HL-60/S4 treated with phorbol 12-myristate 13-acetate at 8.2 ng/mL for 4 days and 3 days (cell line): Measurements from ENCODE around the gene TEAD1.

Experiments used
- in situ Hi-C: fragments of 300-500 bp; cut with MboI; formaldehyde crosslinking; loops from 2 replicates; pipeline ENCODE4 v1.15.0; 2022; ENCODE audit warnings: low sequenced_read_pairs

TEAD1 gene

DNA sequence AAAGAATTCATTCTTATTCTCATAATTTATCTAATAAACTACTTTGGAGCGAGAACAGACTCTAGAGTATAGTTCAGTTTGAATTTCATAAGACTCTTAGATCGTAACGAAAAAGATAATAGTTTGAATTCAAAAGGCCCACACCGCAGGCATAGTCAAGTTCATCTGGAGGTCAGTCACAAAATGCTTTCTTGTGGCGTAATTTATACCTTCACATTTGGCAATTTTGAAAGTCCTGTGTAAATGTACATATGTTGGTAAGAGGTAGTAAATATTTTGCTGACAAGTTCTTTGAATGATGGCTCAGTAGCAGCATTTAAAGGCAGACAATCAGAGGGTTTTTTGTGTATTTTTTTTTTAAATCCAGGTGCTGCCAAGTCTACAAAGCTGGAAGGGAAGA is 88.1 kb downstream of the TEAD1 start:
- in situ Hi-C loops, result no loop called here

DNA sequence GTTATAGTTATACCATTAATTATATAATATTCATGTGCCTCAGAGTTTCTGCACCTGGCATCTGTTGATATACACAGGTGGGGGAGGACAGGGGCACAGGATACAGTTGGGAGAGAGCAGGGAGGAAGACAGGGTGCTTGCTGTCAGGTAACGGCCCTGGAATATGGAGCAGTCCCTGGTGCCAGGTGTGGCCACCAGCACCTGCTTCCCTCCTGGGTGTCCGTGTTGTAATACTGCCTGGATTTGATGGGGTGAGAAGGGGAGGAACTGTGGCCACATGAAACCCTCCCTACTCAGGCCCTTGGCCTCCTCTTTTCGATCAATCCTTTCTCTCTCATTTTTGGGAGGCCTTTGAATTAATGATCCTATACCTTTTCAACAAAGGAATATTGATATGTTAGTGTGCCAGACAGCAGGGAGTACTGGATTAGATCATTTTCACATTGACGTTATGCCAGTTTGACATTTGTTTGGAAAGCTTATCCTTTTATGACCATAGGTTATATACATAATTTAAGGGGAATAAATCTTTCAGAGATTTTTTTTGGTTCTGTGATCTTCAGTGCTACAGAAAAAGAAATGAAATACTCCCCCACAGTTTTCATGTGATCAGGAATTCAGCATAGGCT is 88.6 kb downstream of the TEAD1 start:
- in situ Hi-C loops, result no loop called here

DNA sequence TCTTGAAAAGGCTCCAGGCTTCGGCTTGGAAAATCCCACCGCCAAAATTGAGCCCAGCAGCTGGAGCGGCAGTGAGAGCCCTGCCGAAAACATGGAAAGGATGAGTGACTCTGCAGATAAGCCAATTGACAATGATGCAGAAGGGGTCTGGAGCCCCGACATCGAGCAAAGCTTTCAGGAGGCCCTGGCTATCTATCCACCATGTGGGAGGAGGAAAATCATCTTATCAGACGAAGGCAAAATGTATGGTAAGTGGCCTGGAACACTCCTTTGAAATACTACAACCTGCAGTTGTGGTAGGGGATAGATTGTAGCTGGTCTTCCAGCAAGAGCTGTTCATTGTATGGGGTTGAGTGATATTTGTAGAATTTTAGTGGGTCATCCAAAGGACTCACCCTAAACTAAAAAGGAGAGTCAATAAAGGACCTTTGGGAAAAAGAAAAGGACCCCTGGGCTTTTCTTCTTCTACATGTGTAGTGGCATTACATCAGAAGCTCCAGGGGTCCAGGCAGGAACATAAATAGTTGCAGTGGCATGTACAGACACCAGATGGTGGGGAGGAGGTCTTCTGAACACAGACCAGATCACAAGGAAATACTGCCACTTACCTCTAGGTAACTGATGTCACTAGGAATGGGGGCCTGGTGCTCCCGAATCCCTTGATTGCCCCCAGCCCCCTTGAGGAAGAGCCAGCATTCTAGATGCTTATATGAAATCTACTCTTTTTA is 90.1 kb downstream of the TEAD1 start:
- in situ Hi-C loops, result no loop called here

DNA sequence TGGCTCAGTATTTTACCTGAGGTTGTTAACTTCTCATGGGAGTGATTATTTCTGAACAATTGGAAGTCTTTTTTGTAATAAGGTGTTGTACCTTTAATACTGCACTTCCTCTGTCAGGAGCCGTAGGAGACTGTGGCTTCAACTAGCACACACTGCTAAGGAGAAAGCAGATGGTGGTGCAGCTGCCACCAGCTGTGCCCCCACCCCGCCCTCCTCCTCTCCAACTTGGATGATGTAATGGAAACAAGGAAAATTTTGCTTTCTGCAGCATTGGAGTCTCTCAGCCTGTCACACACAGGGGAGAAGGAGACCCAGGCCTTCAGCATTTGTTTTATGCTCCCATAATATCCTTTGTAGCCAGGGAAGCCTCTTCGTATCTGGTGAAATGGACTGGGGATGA is 91.2 kb downstream of the TEAD1 start:
- in situ Hi-C loops, result no loop called here

DNA sequence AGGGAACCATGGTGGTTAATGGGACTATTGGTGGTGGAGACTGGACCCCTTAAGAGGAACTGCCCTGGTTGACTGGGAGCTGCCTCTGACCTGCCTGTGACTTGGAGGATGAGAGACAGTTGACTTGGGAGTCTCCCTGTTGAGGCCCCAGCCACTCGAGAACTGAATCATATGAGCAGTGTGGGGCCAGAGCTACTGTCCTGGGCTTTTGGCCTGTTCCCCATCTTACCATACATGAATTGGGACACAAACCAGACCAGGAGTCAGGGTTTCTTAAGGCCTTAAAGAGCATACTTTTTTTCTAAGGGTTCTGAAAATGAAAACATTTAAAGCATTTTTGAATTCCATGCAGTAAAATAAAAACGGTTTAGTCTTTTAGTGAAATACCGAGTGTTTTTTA is 92.8 kb downstream of the TEAD1 start:
- in situ Hi-C loops, result no loop called here

DNA sequence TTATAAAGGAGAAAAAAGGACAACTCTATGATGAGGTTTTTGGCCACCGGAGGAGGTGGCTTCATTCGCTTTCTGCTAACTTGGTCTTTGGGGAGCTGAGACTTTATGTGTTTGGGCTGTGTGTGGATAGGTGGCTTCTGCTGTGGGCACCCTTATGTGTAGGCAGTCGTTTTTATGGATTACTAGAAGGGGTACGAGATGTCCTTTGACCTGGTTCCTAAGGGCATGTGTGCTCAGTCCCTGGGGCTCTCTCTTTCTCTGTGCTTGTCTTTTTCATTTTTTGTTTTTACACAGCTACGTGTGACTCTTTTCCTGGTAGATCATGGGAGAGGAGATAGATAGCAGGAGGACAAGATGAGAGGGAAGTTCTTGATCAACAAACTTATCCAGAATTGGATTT is 93.4 kb downstream of the TEAD1 start:
- in situ Hi-C loops, result no loop called here

DNA sequence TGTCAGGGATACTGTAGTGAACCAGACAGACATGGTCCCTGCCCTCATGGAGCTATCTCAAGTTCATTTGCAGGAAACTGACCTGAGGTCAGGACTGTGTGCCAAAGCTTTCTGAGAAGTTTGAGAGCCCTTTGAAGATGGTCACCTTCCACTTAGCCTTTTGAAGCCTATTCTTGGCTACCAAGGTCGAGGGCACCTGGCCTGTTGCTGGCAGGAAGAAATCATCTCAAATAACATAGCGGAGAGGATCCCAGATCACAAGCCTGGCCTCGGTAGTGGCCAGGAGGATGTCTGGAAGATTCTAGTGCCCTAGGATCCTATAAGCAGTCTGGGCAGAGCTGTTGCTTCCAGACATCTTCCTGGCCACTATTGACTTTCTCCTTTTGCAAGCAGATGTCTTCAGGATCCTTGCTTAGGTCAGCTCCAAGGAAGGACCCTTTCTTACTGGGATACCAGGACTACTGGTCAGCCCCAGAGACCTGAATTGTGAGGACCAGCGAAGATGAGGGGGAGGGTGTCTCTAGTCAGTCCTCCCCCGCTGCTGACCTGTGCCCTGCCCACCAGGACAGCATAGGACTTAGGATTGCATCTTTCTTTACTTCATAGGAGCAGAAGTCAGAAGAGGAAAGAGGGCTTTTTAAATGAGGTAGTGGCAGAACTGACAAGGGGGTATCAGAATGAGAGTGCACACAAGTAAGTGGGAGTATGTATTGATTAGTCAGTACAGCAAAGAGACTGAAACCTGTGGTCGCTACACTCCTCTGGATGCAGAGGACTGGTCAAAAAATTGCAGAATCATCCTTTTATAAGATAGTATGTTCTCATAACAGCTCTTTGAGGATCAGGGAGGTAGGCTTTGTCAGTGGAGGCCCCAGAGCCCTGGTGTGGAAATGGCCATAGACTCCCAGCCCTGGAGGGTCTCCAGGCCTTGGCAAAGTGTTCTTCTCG is 94.8 kb downstream of the TEAD1 start:
- in situ Hi-C loops, result no loop called here

DNA sequence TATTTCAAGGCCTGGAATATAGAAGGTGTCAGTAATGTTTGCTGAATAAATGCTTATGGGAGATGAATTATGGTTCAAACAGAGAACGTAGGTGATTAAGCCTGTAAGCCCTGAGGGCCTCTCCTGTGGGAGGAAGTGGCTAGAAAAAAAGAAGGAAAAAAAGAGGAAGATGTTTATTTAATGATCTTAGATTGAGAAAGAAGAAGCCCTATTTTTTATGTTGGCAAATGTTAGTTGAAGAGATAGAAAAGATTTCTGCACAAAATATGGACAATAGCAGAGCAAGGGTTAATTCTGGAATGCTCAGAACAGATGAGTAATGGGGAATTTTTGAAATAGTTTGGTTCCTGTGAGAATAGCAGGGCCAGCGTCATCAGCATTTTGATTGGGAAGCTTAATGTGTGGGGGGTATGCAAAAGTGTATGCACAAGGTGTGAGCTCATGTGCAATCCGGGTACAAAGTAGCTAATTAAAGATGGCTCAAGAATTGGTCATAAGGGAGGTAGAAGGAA is 95.7 kb downstream of the TEAD1 start:
- in situ Hi-C loops, result no loop called here

DNA sequence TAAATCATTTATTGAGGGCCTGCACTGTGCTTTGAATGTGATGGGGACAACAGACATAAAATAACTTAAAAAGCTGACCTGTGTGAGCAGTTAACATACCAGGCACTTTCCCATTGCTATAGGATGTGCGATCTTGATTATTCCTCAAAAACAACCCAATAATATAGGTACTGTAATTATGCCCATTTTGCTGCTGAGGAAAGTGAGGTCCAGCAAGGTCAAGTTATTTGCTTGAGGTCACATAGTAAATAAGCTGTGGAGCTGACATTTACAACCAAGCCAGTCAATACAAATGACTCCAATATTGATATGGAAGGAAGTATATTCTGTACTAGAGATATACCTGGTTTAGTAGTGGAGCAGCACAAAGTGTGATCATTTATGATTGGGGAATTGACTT is 96.2 kb downstream of the TEAD1 start:
- in situ Hi-C loops, result no loop called here

DNA sequence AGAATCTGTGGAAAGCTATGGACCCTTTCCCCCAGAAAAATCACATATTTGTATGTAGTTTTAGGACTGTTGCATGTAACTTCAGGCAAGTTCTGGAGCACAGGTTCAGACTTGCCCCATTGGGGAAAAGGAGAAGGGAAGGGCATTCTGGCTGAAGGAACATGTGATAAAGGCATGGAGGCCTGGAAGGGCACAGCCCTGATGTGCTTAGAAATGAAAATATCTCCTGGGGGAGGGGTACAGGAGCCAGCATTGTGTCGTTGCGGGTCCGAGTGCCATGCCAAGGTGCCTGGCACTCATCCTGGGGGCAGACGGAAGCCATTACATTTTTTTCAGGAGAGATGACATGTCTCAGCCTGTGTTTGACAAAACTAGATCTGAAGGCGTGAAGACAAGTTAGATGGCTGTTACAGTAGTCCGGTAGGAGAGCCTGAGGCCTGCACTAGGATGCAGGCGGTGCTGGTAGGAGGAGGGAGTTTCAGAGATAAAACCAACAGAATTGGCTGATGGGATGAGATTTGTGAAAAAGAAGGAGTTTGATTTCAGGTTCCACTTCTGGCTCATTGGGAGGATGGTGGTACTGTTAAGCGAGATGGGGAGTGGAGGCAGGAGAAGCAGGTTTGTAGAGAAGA is 96.9 kb downstream of the TEAD1 start:
- in situ Hi-C loops, result no loop called here

DNA sequence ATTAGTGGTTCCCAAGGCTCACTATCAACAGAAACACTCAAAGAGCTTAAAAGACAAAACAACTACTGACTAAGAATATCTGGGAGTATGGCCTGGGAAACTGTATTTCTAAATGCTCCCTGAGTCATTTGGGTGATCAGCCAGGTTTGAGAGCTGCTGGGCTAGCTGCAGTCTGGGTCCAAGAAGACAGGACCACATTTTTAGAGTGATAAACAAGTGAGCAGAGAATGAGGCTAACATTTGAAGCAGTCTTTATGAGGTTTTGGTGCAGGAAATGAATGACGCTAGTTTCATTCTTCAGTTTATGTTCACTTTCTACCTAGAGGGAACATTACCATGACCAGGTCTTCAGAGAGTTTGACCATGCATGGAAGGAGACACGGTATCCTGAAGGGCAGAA is 97.7 kb downstream of the TEAD1 start:
- in situ Hi-C loops, result no loop called here

DNA sequence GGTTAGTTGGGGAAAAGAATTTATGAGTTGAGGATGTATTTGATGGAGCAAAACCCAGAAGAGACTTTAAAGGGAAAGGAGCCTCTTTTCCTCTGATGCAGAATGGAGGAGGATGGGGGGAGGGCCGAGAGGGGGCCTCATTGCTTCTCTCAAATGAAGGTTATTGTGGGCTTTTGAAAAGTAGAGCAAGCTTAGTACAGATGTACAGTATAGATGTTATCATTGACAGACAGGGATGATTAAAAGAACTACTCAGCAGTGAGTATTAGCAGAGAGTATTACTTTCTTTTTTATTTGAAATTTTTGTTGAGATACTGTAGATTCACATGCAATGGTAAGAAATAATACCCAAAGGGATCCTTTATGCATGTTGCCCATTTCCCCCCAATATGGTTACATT is 98.1 kb downstream of the TEAD1 start:
- in situ Hi-C loops, result no loop called here

DNA sequence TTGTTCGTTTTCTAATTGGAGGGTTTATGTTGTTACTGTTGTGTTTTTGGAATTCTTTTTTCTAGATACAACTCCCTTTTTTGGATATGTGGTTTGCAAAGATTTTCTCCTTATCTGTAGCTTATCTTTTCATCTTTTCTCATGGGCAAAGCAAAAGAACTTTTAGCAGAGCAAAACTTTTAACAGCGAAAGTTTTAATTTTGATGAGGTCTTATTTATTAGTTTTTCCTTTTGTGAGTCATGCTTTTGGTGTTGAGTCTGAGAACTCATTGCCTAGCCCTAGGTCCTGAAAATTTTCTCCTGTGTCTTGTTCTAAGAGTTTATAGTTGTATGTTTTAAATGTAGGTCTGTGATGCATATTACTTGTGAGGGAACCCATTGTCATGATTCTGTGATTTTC is 99.4 kb downstream of the TEAD1 start:
- in situ Hi-C loops, result no loop called here

DNA sequence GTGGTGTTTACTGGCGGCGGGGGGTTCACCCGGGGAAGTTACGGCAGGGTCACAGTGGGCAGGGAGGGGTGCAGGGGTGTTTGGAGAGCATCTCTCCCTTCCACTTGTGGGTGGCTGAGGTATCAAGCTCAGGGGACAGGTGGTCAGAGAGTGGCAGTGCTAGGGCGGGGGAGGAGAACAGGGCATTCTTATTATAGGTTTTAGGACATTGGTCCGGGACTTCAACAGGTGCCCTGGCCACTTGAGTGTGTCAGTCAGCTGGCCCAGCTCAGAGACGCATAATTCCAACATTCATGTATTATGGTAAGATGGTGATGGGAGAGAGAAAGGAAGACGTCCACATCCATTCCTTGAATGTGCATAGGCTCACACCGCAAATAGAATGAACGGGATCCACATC is 101.7 kb downstream of the TEAD1 start:
- in situ Hi-C loops, result no loop called here

DNA sequence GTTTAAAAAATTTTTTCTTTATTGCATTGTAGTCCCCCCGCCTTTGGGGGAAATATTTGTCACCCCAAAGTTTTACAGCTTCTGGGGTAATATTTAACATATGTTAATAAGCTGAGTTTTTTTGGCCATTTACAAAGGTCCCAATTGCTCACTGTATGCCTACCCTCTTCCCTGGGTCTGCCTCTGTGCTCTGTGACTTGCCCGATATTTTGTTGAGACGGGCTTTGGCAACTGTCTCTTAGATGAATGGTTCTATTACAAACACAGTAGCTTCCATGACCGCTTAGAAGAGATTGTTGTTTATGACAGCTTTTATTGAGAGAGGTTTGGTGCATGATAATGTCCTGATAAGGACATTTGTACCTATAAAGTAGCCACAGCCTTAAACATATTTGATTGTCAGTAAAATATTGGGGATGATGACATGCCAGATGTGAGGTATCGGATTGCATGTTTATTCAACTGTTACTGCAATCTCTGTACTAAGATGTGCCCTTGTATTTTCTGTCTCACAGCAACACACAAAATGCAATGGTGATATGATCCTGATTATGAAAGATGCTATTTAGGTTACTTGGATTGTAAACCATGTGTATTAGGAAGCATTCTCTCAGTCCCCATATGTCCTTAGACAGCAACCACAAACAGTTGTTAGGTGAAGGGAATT is 103.1 kb downstream of the TEAD1 start:
- in situ Hi-C loops, result no loop called here

DNA sequence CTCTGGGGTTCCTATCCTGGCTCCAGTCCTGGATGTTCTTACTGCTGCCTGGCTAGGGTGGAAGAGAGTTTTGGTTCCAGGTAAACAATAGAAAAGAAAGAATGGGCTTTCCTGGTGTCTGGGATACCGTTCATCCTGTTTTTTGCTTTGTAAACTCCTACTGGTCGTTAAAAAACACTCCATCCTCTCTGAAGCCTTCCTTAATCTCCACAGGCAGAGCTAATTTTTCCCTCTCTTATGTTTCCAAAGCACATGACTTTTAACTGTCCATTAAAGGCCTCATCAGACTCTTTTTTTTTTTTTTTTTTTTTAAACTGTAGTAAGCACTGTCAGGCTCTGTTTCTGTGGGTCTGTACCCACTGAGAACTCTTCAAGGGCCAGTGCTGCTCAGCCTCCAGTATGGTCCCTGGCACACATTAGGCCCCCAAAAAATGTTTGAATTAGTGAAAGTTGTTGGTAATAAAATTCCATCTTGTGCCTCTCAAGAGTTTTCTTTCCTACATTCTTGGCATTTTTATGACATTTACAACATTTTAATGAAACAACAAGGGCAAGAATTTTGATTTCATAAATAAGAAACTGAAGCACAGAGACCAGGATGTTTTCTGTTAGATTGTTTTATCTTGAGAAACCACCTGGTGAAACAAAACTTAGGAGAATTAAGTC is 104.2 kb downstream of the TEAD1 start:
- in situ Hi-C loops, result no loop called here

DNA sequence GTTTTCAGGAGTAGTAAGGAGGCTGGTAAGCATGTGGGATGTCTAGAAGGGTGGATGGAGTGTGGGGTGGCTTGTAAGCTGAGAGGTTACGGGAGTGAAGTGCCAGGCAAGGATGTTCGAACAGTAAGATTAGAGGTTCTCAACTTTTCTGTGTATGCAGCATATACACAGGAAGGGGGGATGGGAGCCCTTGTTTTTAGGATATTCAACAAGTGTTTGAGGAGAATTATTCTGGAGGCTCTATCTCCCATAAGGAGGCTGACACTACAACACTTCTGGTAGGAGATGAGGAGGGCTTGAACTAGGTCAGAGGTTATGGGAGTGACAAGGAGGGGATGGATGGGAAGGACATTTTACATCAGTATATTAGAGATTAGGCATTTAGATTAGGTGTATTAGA is 109.5 kb downstream of the TEAD1 start:
- in situ Hi-C loops, result no loop called here

DNA sequence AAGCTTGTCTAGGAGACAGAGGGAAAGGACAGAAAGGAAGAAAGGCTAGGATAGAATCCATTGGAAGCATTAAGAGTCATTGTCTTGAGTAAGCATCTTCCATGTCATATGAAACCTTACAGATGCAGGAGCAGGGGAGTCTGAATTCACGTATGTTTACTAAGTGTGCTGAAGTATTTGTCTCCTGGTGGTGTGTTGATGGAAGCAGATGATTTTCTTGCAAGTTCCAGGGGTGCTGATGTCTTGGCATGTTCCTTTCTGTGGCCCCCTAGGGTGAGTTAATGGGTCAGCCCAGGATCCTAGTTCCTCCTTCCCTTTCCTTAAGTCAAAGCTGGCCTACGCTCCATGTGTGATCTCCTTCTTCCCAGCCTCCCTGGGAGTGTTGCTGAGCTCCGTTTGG is 110.2 kb downstream of the TEAD1 start:
- in situ Hi-C loops, result no loop called here

DNA sequence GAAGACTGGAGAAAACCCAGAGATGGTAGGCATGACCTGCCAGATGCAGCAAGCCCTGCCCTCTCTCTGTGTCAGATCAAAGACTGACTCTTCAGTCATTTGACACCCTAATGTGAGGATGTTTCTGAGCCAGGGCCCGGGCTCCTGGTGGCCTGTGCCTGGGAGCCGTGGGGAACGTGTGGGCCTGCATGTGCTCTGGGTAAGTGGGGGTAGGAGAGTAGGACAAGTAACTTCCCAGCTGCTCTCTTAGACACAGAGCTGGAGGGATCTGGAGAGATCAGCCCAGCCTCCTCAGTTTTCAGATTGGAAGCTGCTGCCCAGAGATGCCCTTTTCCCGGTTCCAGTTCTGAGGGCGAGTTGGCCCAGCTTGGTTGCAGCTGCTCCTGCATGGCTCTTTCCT is 110.8 kb downstream of the TEAD1 start:
- in situ Hi-C loops, result no loop called here

DNA sequence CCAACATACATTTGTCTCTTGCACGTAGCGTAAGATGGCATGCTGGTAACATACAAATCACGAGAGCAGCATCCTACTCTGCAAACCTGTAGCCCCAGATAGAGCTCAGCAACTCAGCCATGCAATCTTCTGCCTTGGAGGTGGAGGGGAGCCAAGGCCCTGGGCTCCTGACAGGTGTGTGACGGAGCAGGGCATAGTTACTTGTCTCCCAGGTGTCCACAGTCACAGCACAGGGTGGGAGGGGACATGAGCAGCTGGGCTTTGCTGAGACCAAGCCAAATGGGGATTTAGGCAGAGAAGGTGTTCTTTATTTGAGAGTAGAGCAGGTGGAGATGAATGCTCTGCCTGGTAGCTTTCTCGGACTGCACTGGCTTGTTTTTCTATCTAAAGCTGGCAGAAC is 111.7 kb downstream of the TEAD1 start:
- in situ Hi-C loops, result no loop called here
